ENCODE results near the gene MAP2K2.

MAP2K2 gene

DNA sequence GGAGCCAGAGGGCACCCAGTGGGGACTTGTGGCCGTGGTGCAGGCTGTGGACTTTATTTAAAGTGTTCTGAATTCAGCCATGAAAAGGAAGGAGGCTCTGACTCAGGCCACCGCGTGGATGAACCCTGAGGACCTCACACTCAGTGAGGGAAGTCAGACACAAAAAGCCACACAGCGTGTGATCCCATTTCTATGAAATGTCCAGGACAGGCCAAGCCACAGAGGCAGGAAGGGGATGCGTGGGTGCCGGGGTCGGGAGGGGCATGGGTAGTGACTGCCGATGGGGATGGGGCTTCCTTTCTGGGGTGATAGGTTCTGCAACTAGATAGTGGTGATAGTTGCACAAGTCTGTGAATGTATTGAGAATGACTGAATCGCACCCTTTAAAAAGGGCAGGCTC lies 48.5 kb downstream of the MAP2K2 start:
- no peak for DNase-seq

- DNase-seq, result no peak
Measured at GRCh38 chr19:4071610-4072009, 52.3 kb downstream of the MAP2K2 start.

DNA sequence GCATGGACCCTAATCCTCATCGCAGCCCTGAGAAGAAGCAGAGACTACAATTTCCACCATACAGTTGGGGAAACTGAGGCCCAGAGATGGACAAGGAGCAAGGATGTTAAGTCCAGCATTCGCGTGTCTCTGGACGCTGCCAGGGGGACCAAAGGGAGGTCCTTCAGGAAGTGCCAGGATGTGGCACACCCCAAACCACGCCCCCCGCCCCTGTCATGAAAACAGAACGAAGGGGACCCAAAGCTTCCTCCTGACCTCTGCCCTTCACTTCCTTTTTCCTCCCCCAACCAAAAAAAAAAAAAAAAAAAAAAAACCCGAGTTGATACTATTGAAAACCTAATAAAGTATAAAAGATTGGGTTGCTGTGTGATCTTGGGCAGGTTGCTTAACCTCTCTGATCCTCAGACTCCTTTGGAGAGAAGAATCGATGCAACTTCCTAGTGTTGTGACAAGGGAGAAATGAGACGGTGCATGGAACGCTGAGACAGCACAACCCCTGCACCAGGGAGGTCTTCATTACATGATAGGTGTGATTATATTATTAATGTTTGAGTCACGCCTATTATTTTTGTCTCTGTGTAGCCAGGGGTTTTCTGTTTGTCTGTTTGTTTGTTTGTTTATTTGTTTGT lies 54.5 kb downstream of the MAP2K2 start:
- DNase-seq, result no peak

GRCh38 chr19:4068047-4068966 lies 55.6 kb downstream of the MAP2K2 start:
- DNase-seq, result no peak

- DNase-seq, result no peak
Measured at GRCh38 chr19:4067396-4068046, 56.4 kb downstream of the MAP2K2 start.

- DNase-seq, result peak; percentile 48
Measured at GRCh38 chr19:4066682-4067395, 57.1 kb downstream of the MAP2K2 start, which contains the start of gene ZBTB7A. Gene ZBTB7A (minus strand): TSS chr19:4066899. CDS start chr19:4055232, 11,667 bp downstream.

GRCh38 chr19:4066176-4066606 lies 57.7 kb downstream of the MAP2K2 start:
- no peak for DNase-seq

DNA sequence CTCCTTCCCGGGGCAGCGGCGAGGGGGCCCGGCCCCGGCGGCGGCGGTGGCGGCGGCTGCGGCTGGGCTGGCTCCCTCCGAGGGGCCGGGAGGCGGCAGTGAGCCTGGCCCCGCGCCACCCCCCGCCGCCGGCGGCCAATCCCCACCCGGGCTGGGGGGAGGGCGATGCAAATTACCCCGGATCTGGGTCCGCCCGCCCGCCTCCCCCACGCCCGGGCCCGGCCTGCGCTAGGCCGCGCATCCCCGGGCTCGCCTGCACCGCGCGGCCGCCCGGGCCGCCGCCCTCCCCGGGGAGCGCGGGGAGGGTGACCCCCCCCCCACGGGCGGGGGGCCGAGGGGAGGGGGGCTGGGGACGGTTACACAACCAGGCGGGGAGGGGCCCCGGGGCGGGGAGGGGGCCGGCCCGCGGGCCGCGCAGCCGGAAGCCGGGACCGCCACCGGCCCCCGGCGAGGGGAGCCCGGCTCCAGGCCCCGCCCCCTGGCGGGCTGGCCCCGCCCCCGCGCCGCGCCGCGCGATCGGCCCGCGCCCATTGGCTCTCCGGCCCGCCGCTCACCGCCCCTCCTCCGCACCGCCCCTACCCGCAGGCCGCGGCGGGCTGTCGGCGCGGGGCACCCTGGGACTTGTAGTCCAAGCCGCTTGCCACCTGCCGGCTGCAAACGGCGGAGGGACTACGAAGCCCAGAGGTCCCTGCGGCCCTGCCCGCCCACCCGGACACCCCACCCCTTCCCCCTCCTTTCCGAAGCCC lies 58.3 kb downstream of the MAP2K2 start:
- peak; percentile 87 for DNase-seq

DNA sequence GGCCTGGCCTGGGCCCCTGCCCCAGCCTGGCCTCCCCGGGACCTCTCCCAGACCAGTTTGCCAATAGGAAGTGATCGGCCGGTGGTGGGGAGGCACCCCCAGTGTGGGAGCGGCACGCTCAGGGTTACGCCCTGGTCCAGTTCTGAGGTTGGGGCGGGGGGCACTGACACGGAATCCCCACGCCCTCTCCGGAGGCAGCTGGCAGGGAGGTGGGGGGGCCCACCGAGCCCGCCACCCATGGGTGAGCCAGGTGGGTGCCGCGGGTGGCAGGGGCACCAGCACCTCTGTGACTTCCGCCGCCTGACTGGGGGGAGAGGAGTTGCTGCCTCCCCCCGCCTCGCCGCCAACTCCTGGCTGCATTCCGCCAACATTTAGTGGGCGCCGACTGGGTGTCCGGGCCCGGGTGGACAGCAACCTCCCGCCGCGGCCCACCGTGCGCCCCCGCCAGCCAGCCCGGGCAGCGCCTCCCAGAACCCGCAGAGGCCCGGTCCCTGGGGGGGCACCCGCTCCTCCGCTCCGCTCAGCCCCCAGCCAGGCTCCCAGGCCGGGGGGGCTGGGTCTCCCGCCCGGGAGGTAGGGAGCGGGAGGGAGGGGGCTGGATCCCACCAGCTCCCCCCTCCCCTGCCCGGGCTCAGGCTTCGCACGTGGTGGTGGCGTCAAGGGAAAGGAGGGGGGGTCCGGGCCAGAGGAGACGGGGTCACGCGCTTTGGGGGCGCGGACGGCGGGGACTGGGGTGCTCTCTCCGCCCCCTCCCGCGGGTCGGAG lies 59.2 kb downstream of the MAP2K2 start:
- no peak for DNase-seq

DNA sequence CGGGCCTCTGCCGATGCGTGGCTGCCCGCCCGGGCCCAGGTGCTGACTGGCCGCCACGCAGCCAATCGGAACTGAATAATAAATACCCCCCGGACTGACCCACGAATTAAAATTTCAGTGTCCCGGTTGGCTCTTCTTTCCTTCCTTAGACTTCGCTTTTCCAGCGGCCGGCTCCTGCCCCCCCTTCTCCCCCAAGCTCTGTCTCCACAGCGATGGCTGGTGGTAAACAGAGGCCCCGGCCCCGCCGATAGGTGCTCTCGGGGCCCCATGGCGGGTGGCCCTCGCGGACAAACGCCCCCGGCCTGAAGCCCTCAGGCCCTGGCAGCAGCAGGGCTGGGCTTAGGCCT lies 59.8 kb downstream of the MAP2K2 start:
- no peak for DNase-seq

- no peak for DNase-seq
Measured at GRCh38 chr19:4063369-4064148, 60.4 kb downstream of the MAP2K2 start.

- no peak for DNase-seq
Measured at GRCh38 chr19:4062419-4063368, 61.2 kb downstream of the MAP2K2 start.

- DNase-seq, result peak; percentile 53
Measured at GRCh38 chr19:4061683-4062418, 62.1 kb downstream of the MAP2K2 start.

GRCh38 chr19:4061178-4061682 lies 62.7 kb downstream of the MAP2K2 start:
- peak; percentile 18 for DNase-seq

GRCh38 chr19:4060621-4061177 lies 63.2 kb downstream of the MAP2K2 start:
- no peak for DNase-seq

- no peak for DNase-seq
Measured at GRCh38 chr19:4059891-4060620, 63.9 kb downstream of the MAP2K2 start.

DNA sequence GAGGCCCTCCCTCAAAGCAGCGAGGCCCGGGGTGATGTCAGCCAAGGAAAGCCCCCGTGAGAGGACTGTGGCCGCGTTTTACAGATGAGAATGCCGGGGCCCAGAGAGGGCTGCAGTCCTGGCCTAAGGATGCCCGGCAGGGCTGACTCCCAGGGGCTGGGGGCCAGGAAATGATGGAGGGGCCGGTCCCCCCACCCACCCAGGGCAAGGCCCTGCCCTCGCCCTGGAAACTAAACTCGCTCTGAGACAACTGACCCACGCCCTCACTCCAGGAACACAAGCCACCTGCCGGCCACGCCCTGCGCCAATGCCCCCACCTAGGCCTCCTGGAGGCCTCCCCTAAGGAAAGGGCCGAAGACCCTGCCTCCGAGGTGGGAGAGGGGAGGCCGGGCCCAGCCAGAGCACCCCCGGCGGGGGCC lies 64.5 kb downstream of the MAP2K2 start:
- DNase-seq, result no peak
